Endothelial cell of coronary artery (primary cell): Measurements from ENCODE around the gene IFT80. TPM values are rescaled to one million over a fixed set of nuclear protein-coding genes. Genes with fewer than 3 reads are reported as not detected.

Source experiments
- total RNA-seq: library from RNA; depleted of rRNA; stranded (reverse); fragments of >200 nt; gene quantifications from 2 replicates; pipeline ENCODE4 v1.2.3, GENCODE V29; 2014

Gene IFT80
- 16.2 and 26.2 TPM in 2 replicates for total RNA-seq

DNA sequence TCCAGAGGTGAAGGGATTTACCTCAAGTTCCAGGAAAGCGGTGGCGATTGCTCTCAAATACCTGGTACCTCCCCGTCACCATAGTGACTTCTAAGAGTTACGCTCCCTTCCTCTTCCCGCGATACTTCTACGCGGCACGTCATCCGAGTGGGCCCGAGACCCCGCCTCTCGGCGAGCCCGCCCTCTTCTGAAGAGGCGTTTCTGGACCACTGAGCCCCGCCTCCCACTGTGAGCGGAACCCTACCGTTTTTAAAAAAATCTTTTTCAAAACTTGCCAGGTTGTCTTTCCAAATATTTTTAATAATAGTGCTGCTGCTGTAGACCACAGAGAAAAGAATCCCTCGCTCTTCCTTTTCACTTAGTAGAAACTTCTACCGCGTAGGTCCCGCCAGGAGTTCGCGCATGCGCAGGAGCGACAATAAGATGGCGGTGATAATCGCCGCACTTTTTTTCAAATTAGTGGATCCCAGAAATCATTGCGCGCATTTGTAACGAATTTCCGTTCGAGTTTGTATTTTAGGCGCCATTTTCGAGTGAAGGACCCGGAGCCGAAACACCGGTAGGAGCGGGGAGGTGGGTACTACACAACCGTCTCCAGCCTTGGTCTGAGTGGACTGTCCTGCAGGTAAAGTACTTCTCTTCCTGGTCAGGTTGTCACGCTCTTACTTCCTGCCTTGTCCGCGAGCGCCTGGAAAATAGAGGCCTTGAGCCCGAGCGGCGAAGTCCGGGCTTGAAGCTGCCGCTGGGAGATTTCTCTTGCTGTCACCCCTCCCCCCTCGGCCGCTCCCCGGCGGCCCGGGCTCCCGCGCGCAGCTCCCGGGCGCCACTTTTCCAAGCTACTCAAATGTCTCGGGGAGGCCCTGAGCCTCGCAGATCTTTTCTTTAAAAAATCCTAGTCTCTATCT lies at the start of gene IFT80, which contains the start of gene SMC4:
Gene IFT80, minus strand, starts transcription at position 101 of the 905 bp plus-strand sequence. CDS start 14,625 bp downstream, outside the sequence.
Gene SMC4, plus strand, starts transcription at position 526 of the 905 bp plus-strand sequence. CDS start 1,177 bp downstream, outside the sequence.

DNA sequence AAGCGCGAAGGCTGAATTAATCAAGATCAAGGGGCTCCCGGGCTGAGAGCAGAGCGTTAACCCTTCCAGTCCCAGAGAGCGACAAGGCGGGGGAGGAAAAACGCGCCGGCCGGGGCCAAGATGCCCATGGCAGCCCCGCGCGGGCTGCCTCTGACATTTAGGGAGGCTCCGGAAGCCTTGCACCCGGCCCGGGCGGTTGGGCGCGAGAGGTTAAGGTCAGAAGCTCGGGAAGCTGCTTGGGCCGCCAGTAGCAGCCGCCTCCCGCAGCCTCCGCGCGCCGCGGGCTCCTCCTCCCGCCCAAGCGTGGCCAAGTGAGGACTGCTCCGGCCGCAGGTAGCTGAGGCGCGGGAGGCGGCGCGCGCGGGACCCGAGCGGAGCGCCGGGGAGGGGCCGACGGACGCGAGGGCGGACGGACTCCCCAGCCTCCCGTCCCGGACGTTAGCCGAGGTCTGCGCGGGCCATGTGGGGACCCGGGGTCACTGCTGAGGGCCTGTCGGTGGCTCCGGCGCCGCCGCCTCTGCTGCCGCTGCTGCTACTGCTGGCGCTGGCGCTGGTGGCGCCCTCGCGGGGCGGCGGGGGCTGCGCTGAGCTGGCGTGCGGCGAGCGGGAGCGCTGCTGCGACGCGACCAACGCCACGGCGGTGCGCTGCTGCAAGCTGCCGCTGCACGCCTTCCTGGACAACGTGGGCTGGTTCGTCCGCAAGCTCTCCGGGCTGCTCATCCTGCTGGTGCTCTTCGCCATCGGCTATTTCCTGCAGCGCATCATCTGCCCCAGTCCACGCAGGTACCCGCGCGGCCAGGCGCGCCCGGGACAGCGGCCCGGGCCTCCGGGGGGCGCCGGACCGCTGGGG lies 173.6 kb downstream of the IFT80 start, which contains the start of gene C3orf80:
Gene C3orf80, plus strand, starts transcription at position 247 of the 850 bp plus-strand sequence. Its CDS starts 214 bp downstream, at position 461.

Other genes with a start within 250 kb of the IFT80 start
- gene C3orf80, start 173.8 kb downstream of the IFT80 start, total RNA-seq: under 0.01 and 0.09 TPM in 2 replicates
- 60.0 and 72.2 TPM in 2 replicates for gene SMC4, start 425 bp upstream of the IFT80 start, total RNA-seq
- 15.2 and 20.3 TPM in 2 replicates for gene TRIM59, start 50.6 kb upstream of the IFT80 start, total RNA-seq
- gene KPNA4, start 166.3 kb upstream of the IFT80 start, total RNA-seq: 39.5 and 43.1 TPM in 2 replicates